Adrenal gland (tissue), 12 donors: Measurements from ENCODE around the gene MCM3AP. TPM values are rescaled to one million over a fixed set of nuclear protein-coding genes. Genes with fewer than 3 reads are reported as not detected.
A peak's percentile ranks its signal among the peaks of the same experiment; 100 is the strongest.

Experiments used
- DNase-seq, 7 donors: peaks; one replicate each; pipeline ENCODE4 v3.0.0-alpha.2; 2019 to 2020
- H3K27ac ChIP-seq, 5 donors: fragments of 200-600 bp; sonication (generic) in 4 of 5; 1 replicate in 3 of 5; 2 replicates in 2 of 5; pipeline versions ENCODE4 v1.5.1 to v1.8.0; 2016 to 2020; ENCODE audit warnings: mild to moderate bottlenecking in 1 of 5
- H3K27me3 ChIP-seq: fragments of 200-600 bp; 2 replicates; pipeline ENCODE4 v1.8.0; 2021
- H3K36me3 ChIP-seq, 2 donors: fragments of 200-600 bp; replicated peaks in 1 of 2; 1 replicate in 1 of 2; 2 replicates in 1 of 2; pipeline versions ENCODE4 v1.5.1 to v1.8.0; 2018 to 2022
- H3K4me1 ChIP-seq, 2 donors: fragments of 200-600 bp; replicated peaks in 1 of 2; 1 replicate in 1 of 2; 2 replicates in 1 of 2; pipeline versions ENCODE4 v1.5.1 to v1.8.0; 2018 to 2021
- H3K4me3 ChIP-seq, 4 donors: fragments of 200-600 bp; sonication (generic) in 3 of 4; one replicate each; pipeline ENCODE4 v1.5.1; 2016 to 2018
- H3K9me3 ChIP-seq, 3 donors: fragments of 200-600 bp; sonication (generic) in 1 of 3; replicated peaks in 1 of 3; 1 replicate in 2 of 3; 2 replicates in 1 of 3; pipeline versions ENCODE4 v1.5.1 to v1.8.0; 2016 to 2021
- CTCF ChIP-seq, 6 experiments: fragments of 450-650 bp in 4 of 6; fragments of 200-600 bp in 2 of 6; sonication (generic) in 1 of 6; IDR thresholded peaks; 1 replicate in 5 of 6; 2 replicates in 1 of 6; pipeline versions ENCODE4 v1.5.1 to v1.8.0; 2016 to 2021; ENCODE audit warnings: antibody characterized with exemption in 6 of 6, mild to moderate bottlenecking in 2 of 6, moderate library complexity in 1 of 6
- POLR2A ChIP-seq, 2 donors: fragments of 450-650 bp; IDR thresholded peaks; one replicate each; pipeline ENCODE4 v1.6.1; 2017; ENCODE audit warnings: antibody characterized with exemption in 2 of 2, mild to moderate bottlenecking in 2 of 2, moderate library complexity in 1 of 2
- WGBS, 4 donors: extraction: QIAGEN DNeasy Blood & Tissue Kit in 2 of 4; methylation state at CpG; one replicate each; pipeline versions ENCODE4 v1.1.5 to v1.1.7; 2013 to 2017; 5-methylcytosine and 5-hydroxymethylcytosine counted together
- intact Hi-C, 2 donors: fragments of 100-400 bp; cut with DNase I; formaldehyde crosslinking; loops; one replicate each; pipeline versions ENCODE4 v1.14.1 to v1.15.0; 2022 to 2023
- polyA plus RNA-seq, 3 donors: library from polyadenylated mRNA; stranded (reverse); fragments of 200-250 nt in 2 of 3; fragments of 350-450 nt in 1 of 3; fragmentation: Illumina TruSeq in 1 of 3; extraction: RNeasy Lipid Tissue Mini Kit (QIAGEN cat#74804) in 1 of 3; gene quantifications; one replicate each; pipeline ENCODE4 v1.2.3, GENCODE V29; 2013 to 2014
- total RNA-seq, 9 donors: library from RNA; depleted of rRNA in 4 of 9; stranded (reverse); fragments of >200 nt in 4 of 9; fragments of 120-200 nt in 1 of 9; fragmentation: NEBNext Ultra II Directional in 1 of 9; extraction: Animal tissue kit (Norgen Biotek cat#: 25700) in 1 of 9; gene quantifications; one replicate each; pipeline versions ENCODE4 v1.1.0 to v1.2.4, GENCODE V29; 2013 to 2023
- donor health status: healthy with polysubstance abuse.
- donor health status: Bipolar disorder and iron deficiency.
- donor health status: DM: yes; HTN: yes; CAD: no.
- donor health status: DM: no; HTN: no; CAD: no.
- donor health status: DM: no; HTN: no; CAD: no.
- donor health status: DM: yes; HTN: yes; CAD: no.

Gene MCM3AP
- total and polyA plus RNA-seq, 12 donors, result 34.8 to 89.4 (median 70.1) TPM

- Histone ChIP-seq H3K4me3 (peak overlapping the region in 1 of 4 donors; percentile 94), H3K9me3 (no peaks in the 10 kb centered on the region), H3K36me3 (peaks cover 0 to 13% of the 10 kb centered on the region in 2 donors), H3K4me1 (peaks cover 12 to 35% of the 10 kb centered on the region in 2 donors), H3K27ac (peak overlapping the region in 2 of 5 donors; percentile 57 to 66), H3K27me3 (no peaks in the 10 kb centered on the region)
- intact Hi-C loops, result loop anchor here in 1 of 2 donors (10.0 kb wide), 1 partner anchor 85 kb away; no protein-coding TSS in a partner anchor
- WGBS, 4 donors, result 82 to 90% (median 88%) methylated on average over 6 of the region's 6 CpGs
- DNase-seq, result no peak
- no peak for TF ChIP-seq POLR2A (IDR thresholded peaks at IDR 0.05)
- no peak for TF ChIP-seq CTCF (IDR thresholded peaks at IDR 0.05)
Measured at GRCh38 chr21:46229923-46230260, 55.5 kb downstream of the MCM3AP start.

- Histone ChIP-seq H3K4me1 (peaks cover 12 to 41% of the 10 kb centered on the region in 2 donors), H3K36me3 (peaks cover 0 to 8% of the 10 kb centered on the region in 2 donors), H3K4me3 (peak overlapping the region in 2 of 4 donors; percentile 33 to 94), H3K9me3 (no peaks in the 10 kb centered on the region), H3K27ac (peak overlapping the region in 2 of 5 donors; percentile 57 to 66), H3K27me3 (no peaks in the 10 kb centered on the region)
- 3 to 10% (median 5%) methylated on average over 21 to 71 of the region's 72 CpGs for WGBS, 4 donors
- DNase-seq, result peak in 2 of 7 donors; percentile 33 to 56
- intact Hi-C loops, result loop anchor here in 1 of 2 donors (10.0 kb wide), 1 partner anchor 85 kb away; no protein-coding TSS in a partner anchor
- TF ChIP-seq POLR2A (IDR thresholded peaks at IDR 0.05), result no peak
- peak; percentile 26 to 48 (median 38) for TF ChIP-seq CTCF (IDR thresholded peaks at IDR 0.05)
Measured at GRCh38 chr21:46229133-46229922, 56.1 kb downstream of the MCM3AP start.

GRCh38 chr21:46228345-46229051 lies 56.9 kb downstream of the MCM3AP start, which contains the start of gene LSS:
Gene LSS (minus strand): TSS chr21:46228774. CDS start chr21:46228745, 29 bp downstream.
- WGBS, 4 donors, result 0 to 1% (median 0%) methylated on average over 2 to 77 of the region's 77 CpGs
- DNase-seq, result peak; percentile 98 to 100 (median 99)
- no peaks in the 10 kb centered on the region for H3K27me3 ChIP-seq
- peak within 1 kb of the TSS; percentile 10 to 99 (median 82) for H3K4me3 ChIP-seq
- TF ChIP-seq CTCF (IDR thresholded peaks at IDR 0.05) (no peak), POLR2A (IDR thresholded peaks at IDR 0.05) (peak; percentile 61 to 81)
- intact Hi-C loops, result loop anchor here in 1 of 2 donors (10.0 kb wide), 1 partner anchor 84 kb away; no protein-coding TSS in a partner anchor
- H3K4me1 ChIP-seq, result peaks cover 12 to 42% of the 10 kb centered on the region in 2 donors
- no peaks in the 10 kb centered on the region for H3K36me3 ChIP-seq
- no peaks in the 10 kb centered on the region for H3K9me3 ChIP-seq
- peak within 1 kb of the TSS; percentile 48 to 95 (median 86) for H3K27ac ChIP-seq

- intact Hi-C loops, result loop anchor here in 1 of 2 donors (10.0 kb wide), 1 partner anchor 83 kb away; no protein-coding TSS in a partner anchor
- WGBS, 4 donors, result 1 to 7% (median 3%) methylated on average over 12 to 20 of the region's 20 CpGs
- DNase-seq, result no peak
- H3K36me3 ChIP-seq, result no peaks in the 10 kb centered on the region
- no peaks in the 10 kb centered on the region for H3K27me3 ChIP-seq
- H3K27ac ChIP-seq, result peak overlapping the region; percentile 48 to 95 (median 86)
- no peaks in the 10 kb centered on the region for H3K9me3 ChIP-seq
- TF ChIP-seq CTCF (IDR thresholded peaks at IDR 0.05), result no peak
- peaks cover 12 to 42% of the 10 kb centered on the region in 2 donors for H3K4me1 ChIP-seq
- H3K4me3 ChIP-seq, result peak overlapping the region; percentile 10 to 99 (median 82)
Measured at GRCh38 chr21:46227811-46228344, 57.5 kb downstream of the MCM3AP start.
